ENCODE results near the gene COG4. TPM values are rescaled to one million over a fixed set of nuclear protein-coding genes. Genes with fewer than 3 reads are reported as not detected.

COG4 gene
- total RNA-seq, 1 donor from 2014 or later, result 43.7 TPM

DNA sequence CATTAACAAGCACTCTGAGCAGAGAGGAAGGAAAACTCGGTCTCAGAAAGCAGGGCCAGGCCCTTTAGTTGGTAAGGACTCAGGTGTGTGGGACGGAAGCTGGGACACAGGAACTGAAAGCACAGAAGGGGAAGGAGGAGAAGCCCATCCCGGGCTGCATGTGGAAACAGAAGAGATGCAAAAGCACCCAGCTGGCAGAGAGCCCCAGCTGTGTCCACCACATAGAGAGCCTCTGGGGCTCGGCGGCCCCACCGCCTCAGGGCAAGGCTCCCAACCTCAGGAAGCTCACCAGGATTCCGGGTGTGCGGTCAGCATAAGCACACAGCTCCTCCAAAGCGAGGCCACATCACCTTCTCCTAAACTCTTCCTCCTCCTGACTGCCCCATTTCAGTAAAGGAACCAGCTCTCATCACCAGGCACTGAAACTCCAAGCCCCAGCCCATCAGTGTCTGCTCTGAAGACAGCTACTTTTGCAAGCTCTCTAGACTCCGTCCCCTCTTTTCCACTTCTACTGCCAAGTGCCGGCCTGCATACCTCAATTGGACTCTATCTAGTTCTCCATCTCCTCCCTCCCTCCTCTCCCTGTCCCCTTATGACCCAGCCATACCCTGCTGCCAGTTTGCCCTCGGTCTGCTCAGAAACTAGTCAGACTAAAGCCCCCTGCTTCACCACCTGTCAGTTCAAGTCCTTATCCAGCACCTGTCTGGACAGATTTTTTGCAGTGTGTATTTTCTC lies 90.5 kb downstream of the COG4 start:
- H3K27me3 ChIP-seq (ENCODE audit: low read depth), result no peaks in the 10 kb centered on the region
- TF ChIP-seq, protein P1, sequence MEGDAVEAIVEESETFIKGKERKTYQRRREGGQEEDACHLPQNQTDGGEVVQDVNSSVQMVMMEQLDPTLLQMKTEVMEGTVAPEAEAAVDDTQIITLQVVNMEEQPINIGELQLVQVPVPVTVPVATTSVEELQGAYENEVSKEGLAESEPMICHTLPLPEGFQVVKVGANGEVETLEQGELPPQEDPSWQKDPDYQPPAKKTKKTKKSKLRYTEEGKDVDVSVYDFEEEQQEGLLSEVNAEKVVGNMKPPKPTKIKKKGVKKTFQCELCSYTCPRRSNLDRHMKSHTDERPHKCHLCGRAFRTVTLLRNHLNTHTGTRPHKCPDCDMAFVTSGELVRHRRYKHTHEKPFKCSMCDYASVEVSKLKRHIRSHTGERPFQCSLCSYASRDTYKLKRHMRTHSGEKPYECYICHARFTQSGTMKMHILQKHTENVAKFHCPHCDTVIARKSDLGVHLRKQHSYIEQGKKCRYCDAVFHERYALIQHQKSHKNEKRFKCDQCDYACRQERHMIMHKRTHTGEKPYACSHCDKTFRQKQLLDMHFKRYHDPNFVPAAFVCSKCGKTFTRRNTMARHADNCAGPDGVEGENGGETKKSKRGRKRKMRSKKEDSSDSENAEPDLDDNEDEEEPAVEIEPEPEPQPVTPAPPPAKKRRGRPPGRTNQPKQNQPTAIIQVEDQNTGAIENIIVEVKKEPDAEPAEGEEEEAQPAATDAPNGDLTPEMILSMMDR (IDR thresholded peaks at IDR 0.05; ENCODE audit: borderline replicate concordance), result no peak
- intact Hi-C loops (cut with micrococcal nuclease), result loop anchor here (10.0 kb wide), 1 partner anchor 48 kb away; no protein-coding TSS in a partner anchor
- H3K36me3 ChIP-seq, result no peaks in the 10 kb centered on the region
- peak overlapping the region; percentile 68 for H3K27ac ChIP-seq (replicated peaks)
- peak overlapping the region; percentile 6 for H3K4me3 ChIP-seq
- H3K9me3 ChIP-seq (replicated peaks), result no peaks in the 10 kb centered on the region
- H3K4me1 ChIP-seq, result peaks cover 96% of the 10 kb centered on the region
- no peak for DNase-seq

GRCh38 chr16:70432356-70432722 lies 91.0 kb downstream of the COG4 start:
- DNase-seq, result no peak
- intact Hi-C loops (cut with micrococcal nuclease), result loop anchor here (10.0 kb wide), 1 partner anchor 48 kb away; no protein-coding TSS in a partner anchor
- Histone ChIP-seq H3K4me3 (no peak overlapping the region), H3K36me3 (no peaks in the 10 kb centered on the region), H3K9me3 (replicated peaks) (no peaks in the 10 kb centered on the region), H3K4me1 (peaks cover 96% of the 10 kb centered on the region), H3K27me3 (ENCODE audit: low read depth) (no peaks in the 10 kb centered on the region), H3K27ac (replicated peaks) (peak overlapping the region; percentile 68)
- TF ChIP-seq, protein P1 (IDR thresholded peaks at IDR 0.05; ENCODE audit: borderline replicate concordance), result no peak

- Histone ChIP-seq H3K4me3 (peak overlapping the region; percentile 22), H3K27me3 (ENCODE audit: low read depth) (no peaks in the 10 kb centered on the region), H3K9me3 (replicated peaks) (no peaks in the 10 kb centered on the region), H3K27ac (replicated peaks) (peak overlapping the region; percentile 93), H3K4me1 (peaks cover 96% of the 10 kb centered on the region), H3K36me3 (no peaks in the 10 kb centered on the region)
- TF ChIP-seq, protein P1 (IDR thresholded peaks at IDR 0.05; ENCODE audit: borderline replicate concordance), result no peak
- DNase-seq, result no peak
- intact Hi-C loops (cut with micrococcal nuclease), result loop anchor here (10.0 kb wide), 1 partner anchor 46 kb away; no protein-coding TSS in a partner anchor
These were observed 92.5 kb downstream of the COG4 start for GRCh38 chr16:70430667-70431536.

Other genes with a start within 250 kb of the COG4 start
- 61.0 TPM for gene AARS1, start 234.0 kb downstream of the COG4 start, total RNA-seq
- gene DDX19B, start 224.4 kb downstream of the COG4 start, total RNA-seq, result 13.7 TPM
- gene DDX19A, start 176.7 kb downstream of the COG4 start, total RNA-seq, result 27.1 TPM
- 22.3 TPM for gene ST3GAL2, start 84.5 kb downstream of the COG4 start, total RNA-seq
- 7.4 TPM for gene FCSK, start 69.0 kb downstream of the COG4 start, total RNA-seq
- gene SF3B3, start 262 bp upstream of the COG4 start, total RNA-seq, result 129 TPM
- gene IL34, start 123.0 kb upstream of the COG4 start, total RNA-seq, result 2.1 TPM
- 83.9 TPM for gene MTSS2, start 162.5 kb upstream of the COG4 start, total RNA-seq

Measured in left ventricle myocardium inferior (tissue), 1 donor.